GM23338 (cell line): ENCODE measurements around the gene FAM13C. TPM values are rescaled to one million over a fixed set of nuclear protein-coding genes. Genes with fewer than 3 reads are reported as not detected.

Experiments used
- CTCF ChIP-seq, 2 experiments: fragments of 200-600 bp in 1 of 2; sonication (generic) in 1 of 2; conservative IDR thresholded peaks; 2 replicates each; pipeline versions ENCODE4 v1.5.1 to v1.6.1; 2016 to 2017; ENCODE audit warnings: antibody characterized with exemption in 2 of 2, low read depth in 2 of 2, mild to moderate bottlenecking in 2 of 2, moderate library complexity in 1 of 2
- ETS1 ChIP-seq: IDR thresholded peaks from 2 replicates; pipeline ENCODE4 v1.6.1; 2016; ENCODE audit warnings: antibody characterized with exemption
- JUNB ChIP-seq: IDR thresholded peaks from one replicate; pipeline ENCODE4 v1.6.1; 2016; ENCODE audit warnings: antibody characterized with exemption; ENCODE audit not compliant: unreplicated experiment
- NANOG ChIP-seq: IDR thresholded peaks from 2 replicates; pipeline ENCODE4 v1.6.1; 2016; ENCODE audit warnings: antibody characterized with exemption, borderline replicate concordance
- POLR2AphosphoS5 ChIP-seq: IDR thresholded peaks from 2 replicates; pipeline ENCODE4 v1.6.1; 2016; ENCODE audit warnings: antibody characterized with exemption, low read depth
- STAT1 ChIP-seq: IDR thresholded peaks from one replicate; pipeline ENCODE4 v1.6.1; 2016; ENCODE audit warnings: antibody characterized with exemption; ENCODE audit not compliant: unreplicated experiment
- ZNF114 ChIP-seq: fragments of 250-450 bp; sonication (Bioruptor Pico); IDR thresholded peaks from 2 replicates; pipeline ENCODE4 v1.5.0; 2020; ENCODE audit warnings: mild to moderate bottlenecking, moderate library complexity
- ZNF331 ChIP-seq: fragments of 250-450 bp; sonication (Bioruptor Pico); IDR thresholded peaks from 2 replicates; pipeline ENCODE4 v1.5.0; 2020; ENCODE audit warnings: low read depth, mild to moderate bottlenecking, moderate library complexity
- polyA plus RNA-seq: library from polyadenylated mRNA; unstranded; fragments of >200 nt; fragmentation: Nextera tagmentation; extraction: Ambion mirVana; gene quantifications from 2 replicates; pipeline ENCODE4 v1.2.1, GENCODE V29; 2016
- total RNA-seq: library from RNA; depleted of rRNA; stranded (reverse); fragments of >200 nt; shearing (Covaris generic); gene quantifications from 2 replicates; pipeline ENCODE4 v1.2.3, GENCODE V29; 2014
- TF ChIP-seq, protein P1 (sequence below): fragments of 250-450 bp; sonication (Bioruptor Pico); IDR thresholded peaks from 2 replicates; pipeline ENCODE4 v1.5.0; 2020; ENCODE audit warnings: mild to moderate bottlenecking, moderate library complexity

The FAM13C gene
- total and polyA plus RNA-seq, 2 experiments from 2014 or later: 0.94 to 2.1 TPM

GRCh38 chr10:59372543-59372942 is 10.2 kb upstream of the FAM13C start (continued):
- TF ChIP-seq, protein P1, sequence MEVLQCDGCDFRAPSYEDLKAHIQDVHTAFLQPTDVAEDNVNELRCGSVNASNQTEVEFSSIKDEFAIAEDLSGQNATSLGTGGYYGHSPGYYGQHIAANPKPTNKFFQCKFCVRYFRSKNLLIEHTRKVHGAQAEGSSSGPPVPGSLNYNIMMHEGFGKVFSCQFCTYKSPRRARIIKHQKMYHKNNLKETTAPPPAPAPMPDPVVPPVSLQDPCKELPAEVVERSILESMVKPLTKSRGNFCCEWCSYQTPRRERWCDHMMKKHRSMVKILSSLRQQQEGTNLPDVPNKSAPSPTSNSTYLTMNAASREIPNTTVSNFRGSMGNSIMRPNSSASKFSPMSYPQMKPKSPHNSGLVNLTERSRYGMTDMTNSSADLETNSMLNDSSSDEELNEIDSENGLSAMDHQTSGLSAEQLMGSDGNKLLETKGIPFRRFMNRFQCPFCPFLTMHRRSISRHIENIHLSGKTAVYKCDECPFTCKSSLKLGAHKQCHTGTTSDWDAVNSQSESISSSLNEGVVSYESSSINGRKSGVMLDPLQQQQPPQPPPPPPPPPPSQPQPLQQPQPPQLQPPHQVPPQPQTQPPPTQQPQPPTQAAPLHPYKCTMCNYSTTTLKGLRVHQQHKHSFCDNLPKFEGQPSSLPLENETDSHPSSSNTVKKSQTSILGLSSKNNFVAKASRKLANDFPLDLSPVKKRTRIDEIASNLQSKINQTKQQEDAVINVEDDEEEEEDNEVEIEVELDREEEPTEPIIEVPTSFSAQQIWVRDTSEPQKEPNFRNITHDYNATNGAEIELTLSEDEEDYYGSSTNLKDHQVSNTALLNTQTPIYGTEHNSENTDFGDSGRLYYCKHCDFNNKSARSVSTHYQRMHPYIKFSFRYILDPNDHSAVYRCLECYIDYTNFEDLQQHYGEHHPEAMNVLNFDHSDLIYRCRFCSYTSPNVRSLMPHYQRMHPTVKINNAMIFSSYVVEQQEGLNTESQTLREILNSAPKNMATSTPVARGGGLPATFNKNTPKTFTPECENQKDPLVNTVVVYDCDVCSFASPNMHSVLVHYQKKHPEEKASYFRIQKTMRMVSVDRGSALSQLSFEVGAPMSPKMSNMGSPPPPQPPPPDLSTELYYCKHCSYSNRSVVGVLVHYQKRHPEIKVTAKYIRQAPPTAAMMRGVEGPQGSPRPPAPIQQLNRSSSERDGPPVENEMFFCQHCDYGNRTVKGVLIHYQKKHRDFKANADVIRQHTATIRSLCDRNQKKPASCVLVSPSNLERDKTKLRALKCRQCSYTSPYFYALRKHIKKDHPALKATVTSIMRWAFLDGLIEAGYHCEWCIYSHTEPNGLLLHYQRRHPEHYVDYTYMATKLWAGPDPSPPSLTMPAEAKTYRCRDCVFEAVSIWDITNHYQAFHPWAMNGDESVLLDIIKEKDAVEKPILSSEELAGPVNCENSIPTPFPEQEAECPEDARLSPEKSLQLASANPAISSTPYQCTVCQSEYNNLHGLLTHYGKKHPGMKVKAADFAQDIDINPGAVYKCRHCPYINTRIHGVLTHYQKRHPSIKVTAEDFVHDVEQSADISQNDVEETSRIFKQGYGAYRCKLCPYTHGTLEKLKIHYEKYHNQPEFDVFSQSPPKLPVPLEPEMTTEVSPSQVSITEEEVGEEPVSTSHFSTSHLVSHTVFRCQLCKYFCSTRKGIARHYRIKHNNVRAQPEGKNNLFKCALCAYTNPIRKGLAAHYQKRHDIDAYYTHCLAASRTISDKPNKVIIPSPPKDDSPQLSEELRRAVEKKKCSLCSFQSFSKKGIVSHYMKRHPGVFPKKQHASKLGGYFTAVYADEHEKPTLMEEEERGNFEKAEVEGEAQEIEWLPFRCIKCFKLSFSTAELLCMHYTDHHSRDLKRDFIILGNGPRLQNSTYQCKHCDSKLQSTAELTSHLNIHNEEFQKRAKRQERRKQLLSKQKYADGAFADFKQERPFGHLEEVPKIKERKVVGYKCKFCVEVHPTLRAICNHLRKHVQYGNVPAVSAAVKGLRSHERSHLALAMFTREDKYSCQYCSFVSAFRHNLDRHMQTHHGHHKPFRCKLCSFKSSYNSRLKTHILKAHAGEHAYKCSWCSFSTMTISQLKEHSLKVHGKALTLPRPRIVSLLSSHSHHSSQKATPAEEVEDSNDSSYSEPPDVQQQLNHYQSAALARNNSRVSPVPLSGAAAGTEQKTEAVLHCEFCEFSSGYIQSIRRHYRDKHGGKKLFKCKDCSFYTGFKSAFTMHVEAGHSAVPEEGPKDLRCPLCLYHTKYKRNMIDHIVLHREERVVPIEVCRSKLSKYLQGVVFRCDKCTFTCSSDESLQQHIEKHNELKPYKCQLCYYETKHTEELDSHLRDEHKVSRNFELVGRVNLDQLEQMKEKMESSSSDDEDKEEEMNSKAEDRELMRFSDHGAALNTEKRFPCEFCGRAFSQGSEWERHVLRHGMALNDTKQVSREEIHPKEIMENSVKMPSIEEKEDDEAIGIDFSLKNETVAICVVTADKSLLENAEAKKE: no peak
- TF ChIP-seq STAT1: no peak
- no peak for TF ChIP-seq NANOG
- no peak for TF ChIP-seq POLR2AphosphoS5
- TF ChIP-seq ETS1: no peak
- TF ChIP-seq CTCF (conservative IDR thresholded peaks at IDR 0.05; ENCODE audit: low read depth in 2 of 2): no peak
- no peak for TF ChIP-seq JUNB
- TF ChIP-seq ZNF114 (CRISPR knock-in tag): no peak
- TF ChIP-seq ZNF331 (CRISPR knock-in tag): no peak
